DND-41 (cell line): ENCODE data around the gene RNF212.

ENCODE experiments used
- ATAC-seq: fragments of 200-7000 bp; cut with Tn5 transposase; 3 replicates; pipeline ENCODE4 v1.9.1; 2021; ENCODE audit warnings: low read depth; ENCODE audit not compliant: insufficient read depth
- DNase-seq: peaks from one replicate; pipeline ENCODE4 v3.0.0-alpha.2; 2020
- H2AFZ ChIP-seq: 2 replicates; pipeline ENCODE4 v1.6.0; 2012; ENCODE audit warnings: low read depth, low read length
- H3K27ac ChIP-seq: 2 replicates; pipeline ENCODE4 v1.5.1; 2012; ENCODE audit warnings: low read length, inconsistent platforms
- H3K27me3 ChIP-seq: fragments of 200-600 bp; sonication (generic); 2 replicates; pipeline ENCODE4 v1.6.0; 2012; ENCODE audit warnings: low read length, mild to moderate bottlenecking, inconsistent platforms; ENCODE audit not compliant: insufficient read depth, poor library complexity
- H3K36me3 ChIP-seq: 2 replicates; pipeline ENCODE4 v1.5.1; 2012; ENCODE audit warnings: low read length, inconsistent platforms; ENCODE audit not compliant: insufficient read depth
- H3K4me1 ChIP-seq: 2 replicates; pipeline ENCODE4 v1.5.1; 2012; ENCODE audit warnings: mild to moderate bottlenecking, low read length; ENCODE audit not compliant: insufficient read depth
- H3K4me2 ChIP-seq: 2 replicates; pipeline ENCODE4 v1.6.0; 2012; ENCODE audit warnings: mild to moderate bottlenecking, moderate library complexity, low read length, inconsistent platforms; ENCODE audit not compliant: insufficient read depth
- H3K4me3 ChIP-seq, 2 experiments: fragments of 200-600 bp in 1 of 2; shearing (Covaris generic) in 1 of 2; 2 replicates each; pipeline ENCODE4 v1.5.1; 2012 to 2016; ENCODE audit warnings: inconsistent platforms in 2 of 2, low read length in 2 of 2, mild to moderate bottlenecking in 2 of 2, low read depth in 1 of 2, moderate library complexity in 1 of 2
- H3K79me2 ChIP-seq: 2 replicates; pipeline ENCODE4 v1.6.0; 2012; ENCODE audit warnings: low read length, inconsistent platforms; ENCODE audit not compliant: insufficient read depth
- H3K9ac ChIP-seq: 2 replicates; pipeline ENCODE4 v1.6.0; 2012; ENCODE audit warnings: low read depth, mild to moderate bottlenecking, inconsistent platforms, low read length, moderate library complexity
- H3K9me3 ChIP-seq: 2 replicates; pipeline ENCODE4 v1.5.1; 2012; ENCODE audit warnings: low read length, moderate library complexity, mild to moderate bottlenecking, inconsistent platforms; ENCODE audit not compliant: insufficient read depth, severe bottlenecking
- H4K20me1 ChIP-seq: 2 replicates; pipeline ENCODE4 v1.6.0; 2012; ENCODE audit warnings: low read length; ENCODE audit not compliant: insufficient read depth
- CTCF ChIP-seq: IDR thresholded peaks from 2 replicates; pipeline ENCODE4 v1.5.1; 2012; ENCODE audit warnings: borderline replicate concordance, low read length, moderate library complexity, mild to moderate bottlenecking; ENCODE audit not compliant: poor library complexity, severe bottlenecking; ENCODE audit errors: extremely low read depth
- EZH2 ChIP-seq: IDR thresholded peaks from 3 replicates; pipeline ENCODE4 v1.6.1; 2012; ENCODE audit warnings: borderline replicate concordance, low read depth, mild to moderate bottlenecking, moderate library complexity, low read length, inconsistent platforms; ENCODE audit not compliant: severe bottlenecking

RNF212 gene

DNA sequence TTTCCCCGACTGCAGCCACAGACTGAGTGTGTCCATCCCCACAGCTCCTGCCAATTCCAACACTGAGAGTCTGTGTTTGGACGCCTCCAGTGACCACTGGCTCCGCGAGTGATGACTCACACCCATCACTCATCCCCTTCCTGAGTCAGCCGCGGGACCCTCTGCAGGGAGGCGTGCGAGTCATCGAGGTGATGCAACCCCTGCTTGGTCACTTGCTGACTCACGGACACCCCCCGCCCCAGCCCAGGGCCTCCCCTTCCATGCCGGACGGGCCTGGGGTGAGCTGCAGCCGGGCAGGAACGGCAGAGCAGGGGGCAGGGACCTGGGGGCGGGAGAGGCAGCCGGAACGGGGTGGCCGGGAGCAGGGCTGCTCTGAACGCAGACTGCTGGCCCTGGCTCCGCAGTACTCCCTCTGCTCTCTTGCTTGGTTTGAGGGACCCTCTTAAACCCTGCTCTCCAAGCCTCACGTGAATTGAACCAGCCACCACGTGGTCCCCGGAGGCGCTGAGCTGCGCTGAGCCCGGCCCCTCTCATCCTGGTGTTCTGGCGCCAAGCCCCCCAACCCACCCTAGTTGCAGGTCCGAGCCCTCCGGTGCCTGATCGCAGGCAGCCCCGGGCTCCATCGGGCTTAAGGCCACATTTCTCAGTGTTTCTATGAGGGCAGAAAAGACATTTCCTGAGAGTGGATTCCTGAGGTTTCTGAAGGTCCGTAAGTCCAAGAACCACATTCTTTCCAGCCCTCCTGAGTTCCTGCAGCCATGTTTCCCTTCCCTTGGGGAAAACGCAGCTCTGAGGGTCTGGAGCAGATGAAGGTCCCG lies 69.5 kb downstream of the RNF212 start:
- no peak overlapping the region for H3K4me2 ChIP-seq
- DNase-seq (no peak), ATAC-seq (0 out of 3 replicates have a peak, but pooled peaks have one; percentile 9)
- no peaks in the 10 kb centered on the region for H3K36me3 ChIP-seq
- no peak overlapping the region for H3K9ac ChIP-seq
- H2AFZ ChIP-seq = no peak overlapping the region
- H4K20me1 ChIP-seq = peaks cover 4% of the 10 kb centered on the region; the same call in 1 of the 2 replicates
- no peak overlapping the region for H3K4me3 ChIP-seq
- no peaks in the 10 kb centered on the region for H3K9me3 ChIP-seq
- TF ChIP-seq CTCF (no peak), EZH2 (no peak)
- H3K27me3 ChIP-seq = no peaks in the 10 kb centered on the region
- H3K79me2 ChIP-seq = no peaks in the 10 kb centered on the region
- no peak overlapping the region for H3K27ac ChIP-seq
- H3K4me1 ChIP-seq = no peaks in the 10 kb centered on the region

- no peak for ATAC-seq
- no peaks in the 10 kb centered on the region for H3K27me3 ChIP-seq
Observed at GRCh38 chr4:1043162-1043561, 70.2 kb downstream of the RNF212 start.

GRCh38 chr4:1042352-1043055 lies 70.9 kb downstream of the RNF212 start:
- ATAC-seq = no peak
- H3K9ac ChIP-seq = no peak overlapping the region

More at GRCh38 chr4:1043162-1043561, 70.2 kb downstream of the RNF212 start:
- H3K9me3 ChIP-seq = no peaks in the 10 kb centered on the region
- no peak overlapping the region for H3K27ac ChIP-seq
- TF ChIP-seq EZH2 (no peak), CTCF (no peak)
- H3K4me3 ChIP-seq = no peak overlapping the region
- DNase-seq = no peak
- no peaks in the 10 kb centered on the region for H3K4me1 ChIP-seq
- no peak overlapping the region for H3K4me2 ChIP-seq
- no peak overlapping the region for H3K9ac ChIP-seq
- H4K20me1 ChIP-seq = peaks cover 4% of the 10 kb centered on the region; the same call in 1 of the 2 replicates
- H2AFZ ChIP-seq = no peak overlapping the region
- H3K36me3 ChIP-seq = no peaks in the 10 kb centered on the region
- H3K79me2 ChIP-seq = no peaks in the 10 kb centered on the region

More at GRCh38 chr4:1042352-1043055, 70.9 kb downstream of the RNF212 start:
- no peak overlapping the region for H3K27ac ChIP-seq
- no peak overlapping the region for H3K4me3 ChIP-seq
- no peaks in the 10 kb centered on the region for H3K4me1 ChIP-seq
- DNase-seq = no peak
- H3K27me3 ChIP-seq = no peaks in the 10 kb centered on the region
- H2AFZ ChIP-seq = no peak overlapping the region
- peaks cover 4% of the 10 kb centered on the region; the same call in 1 of the 2 replicates for H4K20me1 ChIP-seq
- no peaks in the 10 kb centered on the region for H3K79me2 ChIP-seq
- no peak overlapping the region for H3K4me2 ChIP-seq
- H3K9me3 ChIP-seq = no peaks in the 10 kb centered on the region
- no peak for TF ChIP-seq CTCF
- no peaks in the 10 kb centered on the region for H3K36me3 ChIP-seq
